Activated CD4-positive, CD25-positive, alpha-beta regulatory T cell treated with anti-CD3 and anti-CD28 coated beads, Interleukin-2, amount 50 U/mL, for 16 hours (primary cell): ENCODE measurements around the gene NOXO1.
"Not testable (repeated sequence)": the region's sequence is repeated elsewhere in the genome, so short reads cannot be mapped to it uniquely, and the experiment has no call there.

ENCODE experiments used
- DNase-seq: peaks from one replicate; pipeline ENCODE4 v3.0.0-alpha.2; 2020; ENCODE audit warnings: low read depth, low spot score

The NOXO1 gene

GRCh38 chr16:1942047-1942809 lies 39.0 kb downstream of the NOXO1 start:
- no peak for DNase-seq

DNA sequence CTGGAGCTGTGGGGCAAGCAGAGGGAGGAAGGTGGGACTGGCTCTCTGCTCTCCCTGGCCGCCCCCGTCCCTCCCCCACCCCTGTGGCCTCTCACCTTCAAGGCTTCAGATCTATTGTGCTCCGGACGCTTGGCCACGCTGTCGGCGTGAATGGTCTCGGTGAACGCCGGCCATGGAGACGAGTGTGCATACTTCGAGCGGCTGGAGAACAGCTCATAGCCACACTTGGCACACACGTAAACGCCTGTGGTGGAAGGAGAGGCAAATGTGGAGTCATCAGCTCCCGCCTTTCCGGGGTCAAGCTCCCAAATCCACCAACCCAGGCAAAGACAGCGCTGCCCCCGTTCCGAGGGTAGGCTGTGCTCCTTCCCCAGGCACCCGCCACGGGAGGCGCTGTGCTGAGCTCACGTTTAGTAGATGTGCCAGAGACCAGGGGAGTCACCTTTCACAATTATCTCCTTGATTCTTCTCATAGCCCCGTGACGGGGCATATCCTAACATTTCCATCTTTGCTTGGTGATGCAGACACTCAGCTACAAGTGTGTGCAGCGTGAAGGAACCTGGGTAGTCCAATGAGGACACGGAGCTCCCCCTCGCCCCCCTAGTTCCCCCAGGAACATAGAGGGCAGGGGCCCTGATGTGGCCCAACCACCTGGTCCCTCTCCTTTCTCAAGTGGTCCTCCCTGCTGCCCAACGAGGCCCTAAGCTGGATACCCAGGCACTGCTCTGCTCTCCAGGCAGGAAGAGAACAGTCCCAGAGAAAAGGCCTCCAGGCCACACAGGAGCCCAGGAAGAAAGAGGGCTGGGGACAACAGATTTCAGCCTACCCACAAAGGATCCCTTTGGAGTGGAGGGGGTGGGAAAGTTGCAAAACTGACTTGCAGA lies 39.9 kb downstream of the NOXO1 start:
- DNase-seq, result no peak

- no peak for DNase-seq
These were observed 40.8 kb downstream of the NOXO1 start for GRCh38 chr16:1940273-1941161.

GRCh38 chr16:1939833-1940232 lies 41.4 kb downstream of the NOXO1 start:
- DNase-seq, result not testable (repeated sequence)

- no peak for DNase-seq
These were observed 42.4 kb downstream of the NOXO1 start for GRCh38 chr16:1938910-1939309.

DNA sequence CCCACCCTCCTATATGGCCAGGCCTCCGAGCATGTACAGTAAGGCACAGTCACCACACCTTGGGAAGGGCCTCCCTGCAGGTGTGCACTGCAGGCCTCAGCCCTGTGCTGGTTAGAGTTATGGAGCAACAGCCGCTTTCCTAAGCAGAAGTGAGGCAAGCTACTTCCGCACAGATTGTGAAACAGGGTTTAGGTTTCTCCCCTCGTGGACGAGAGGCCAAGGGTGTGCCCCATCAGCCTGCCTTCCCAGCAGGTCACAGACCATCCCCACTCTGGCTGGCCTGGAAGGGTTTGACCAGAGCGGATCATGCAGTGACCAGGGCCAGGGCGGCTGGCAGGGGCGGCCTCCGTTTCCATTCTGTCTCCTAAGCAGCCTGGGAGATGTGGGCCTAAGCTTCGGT lies 43.0 kb downstream of the NOXO1 start:
- DNase-seq, result no peak

- no peak for DNase-seq
These were observed 44.3 kb downstream of the NOXO1 start for GRCh38 chr16:1936945-1937479.

DNA sequence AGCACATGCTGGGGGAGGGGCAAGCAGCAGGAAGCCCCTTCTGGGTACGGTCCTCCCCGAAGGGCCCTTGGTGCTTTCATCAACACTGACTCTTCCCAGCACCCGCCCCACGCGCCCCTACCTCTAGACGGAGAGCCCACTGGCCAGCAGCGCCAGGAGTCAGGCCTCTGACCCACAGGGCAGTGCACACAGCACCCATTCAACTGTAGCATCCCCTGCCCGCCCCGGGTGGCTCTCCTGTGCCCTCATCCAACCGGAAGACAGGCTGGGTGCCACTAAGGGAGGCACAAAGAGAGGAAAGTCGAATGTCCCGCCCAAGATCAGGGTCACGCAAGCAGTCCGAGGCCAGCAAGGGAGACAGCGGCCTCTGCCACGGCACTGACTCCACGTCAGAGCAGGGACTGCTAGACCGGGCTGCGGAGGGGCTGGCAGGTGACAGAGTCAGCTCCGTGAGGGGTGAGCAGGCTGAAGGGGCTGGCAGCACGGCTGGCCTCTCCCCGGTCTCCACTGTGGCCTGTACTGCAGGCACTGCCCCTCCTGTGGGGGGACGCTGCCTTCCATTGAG lies 48.1 kb downstream of the NOXO1 start:
- DNase-seq, result no peak

DNA sequence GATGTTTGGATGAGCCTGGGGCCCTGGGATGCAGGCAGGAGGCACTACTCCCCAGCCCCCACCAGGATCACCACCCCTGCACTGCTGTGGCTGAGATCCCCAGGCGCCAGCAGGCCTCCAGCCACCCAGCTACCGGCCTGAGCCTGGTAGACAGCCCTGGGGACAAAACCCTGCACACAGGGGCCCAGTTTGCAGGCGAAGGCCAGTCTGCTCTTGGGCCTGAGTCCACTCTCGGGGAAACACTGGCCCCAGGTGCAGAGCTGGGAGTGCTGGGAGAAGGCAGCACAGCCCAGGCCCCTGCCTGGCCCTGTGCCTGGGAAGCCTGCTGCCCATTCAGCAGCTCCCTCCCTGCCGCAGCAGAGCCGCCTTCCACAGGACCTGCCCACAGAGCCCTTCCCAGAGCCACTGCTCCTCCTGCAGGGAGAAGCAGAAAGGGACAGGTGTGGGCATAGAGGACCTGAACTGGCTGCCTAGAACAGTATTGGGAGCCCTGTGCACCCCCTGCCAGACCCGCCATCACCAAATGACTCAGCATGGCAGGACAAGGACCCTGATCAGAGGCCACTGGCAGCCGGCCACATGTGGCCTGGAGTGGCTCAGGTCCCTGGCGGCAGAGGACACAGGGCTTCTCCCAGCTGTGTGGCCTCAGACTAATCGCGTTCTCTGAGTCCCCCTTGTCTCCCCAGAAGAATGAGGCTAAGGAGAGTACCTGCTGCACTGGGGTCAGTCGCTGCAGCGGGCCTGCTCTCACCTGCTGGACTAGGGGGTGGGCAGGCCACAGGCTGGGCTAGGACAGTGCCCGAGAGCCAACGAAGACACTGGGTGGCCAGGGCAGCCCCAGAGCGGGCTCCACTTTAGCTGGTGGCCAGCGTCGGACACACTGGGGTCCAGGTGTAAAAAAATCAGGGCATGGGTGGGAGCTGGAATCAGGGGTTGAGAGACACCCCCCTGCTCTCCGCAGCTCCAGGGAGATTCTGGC lies 48.9 kb downstream of the NOXO1 start:
- no peak for DNase-seq

GRCh38 chr16:1930338-1930720 lies 50.9 kb downstream of the NOXO1 start:
- no peak for DNase-seq

DNA sequence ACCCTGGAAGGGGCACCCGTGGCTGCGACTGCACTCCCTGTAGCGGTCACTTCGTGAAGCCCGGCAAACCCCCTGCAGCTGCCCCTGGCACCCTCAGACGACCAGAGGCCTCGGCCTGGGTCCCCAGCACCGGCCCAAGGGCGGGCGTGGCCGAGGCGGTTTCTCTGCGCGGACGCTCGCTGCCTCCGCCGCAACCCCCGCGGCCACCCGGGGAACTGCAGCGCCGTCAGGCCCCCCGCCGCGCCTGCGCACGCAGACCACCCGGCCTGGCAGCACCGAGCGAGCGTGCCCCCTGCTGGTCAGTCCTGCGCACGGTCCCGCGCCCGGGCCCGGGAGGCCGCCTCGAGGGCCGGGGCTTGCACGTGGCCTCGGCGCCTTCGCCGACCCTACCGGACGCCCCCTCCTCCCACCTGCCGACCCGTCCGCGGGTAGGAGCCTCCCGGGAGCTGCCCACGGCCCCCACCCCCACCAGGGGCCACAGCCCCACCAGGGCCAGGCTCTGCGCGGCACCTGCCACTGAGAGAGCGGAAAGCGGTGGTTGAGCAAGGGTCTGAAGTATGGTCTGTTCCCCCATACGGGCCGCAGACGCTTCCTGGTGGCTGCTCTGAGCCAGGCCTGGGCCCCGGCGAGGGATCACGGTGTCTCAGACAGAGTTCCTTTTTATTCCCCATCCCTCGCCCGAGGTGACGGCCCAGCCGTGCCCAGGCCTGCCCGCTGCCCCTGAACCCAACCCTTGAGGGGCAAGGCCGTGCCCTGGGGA lies 51.5 kb downstream of the NOXO1 start:
- DNase-seq, result peak; percentile 85

DNA sequence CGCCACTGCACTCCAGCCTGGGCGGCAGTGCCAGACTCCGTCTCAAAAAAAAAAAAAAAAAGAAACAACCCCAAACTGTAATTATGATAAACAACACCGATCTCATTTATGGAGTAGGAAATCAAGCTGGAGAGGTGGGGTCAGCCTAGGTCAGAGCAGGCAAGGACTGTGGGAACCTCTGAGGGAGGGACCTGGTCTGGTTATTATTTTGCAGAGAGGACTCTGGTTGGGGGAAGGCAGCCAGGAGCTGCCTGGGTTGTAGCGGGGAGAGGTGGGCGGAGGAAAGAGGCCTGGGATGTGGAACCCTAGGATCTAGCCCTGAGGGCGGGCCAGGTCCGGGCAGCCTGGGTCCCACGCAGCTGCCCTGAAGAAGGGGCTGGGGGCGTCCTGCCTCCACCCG lies 52.2 kb downstream of the NOXO1 start:
- DNase-seq, result no peak
